Neural cell (in vitro differentiated cells): Measurements from ENCODE around the gene RCN1. TPM values are rescaled to one million over a fixed set of nuclear protein-coding genes. Genes with fewer than 3 reads are reported as not detected.

Experiments
- H2AFZ ChIP-seq: fragments of 200-600, 300-800 bp; sonication (generic), shearing (Covaris generic); 2 replicates; pipeline ENCODE4 v1.6.0; 2014; ENCODE audit warnings: low read depth, mild to moderate bottlenecking, antibody characterized with exemption, low read length, moderate library complexity
- H3F3A ChIP-seq: fragments of 200-600 bp; shearing (Covaris generic); 2 replicates; pipeline ENCODE4 v1.6.1; 2016; ENCODE audit warnings: mild to moderate bottlenecking, moderate library complexity, mixed read lengths, antibody characterized with exemption, low read length; ENCODE audit not compliant: insufficient read depth, poor library complexity, severe bottlenecking
- H3K27ac ChIP-seq: fragments of 200-600, 300-800 bp; sonication (generic), shearing (Covaris generic); 2 replicates; pipeline ENCODE4 v1.5.1; 2014; ENCODE audit warnings: mild to moderate bottlenecking, low read length, moderate library complexity
- H3K27me3 ChIP-seq: fragments of 300-800, 200-600 bp; sonication (generic), shearing (Covaris generic); 2 replicates; pipeline ENCODE4 v1.6.0; 2014; ENCODE audit warnings: mild to moderate bottlenecking, low read depth, low read length, moderate library complexity; ENCODE audit not compliant: insufficient read depth
- H3K36me3 ChIP-seq: fragments of 300-800, 200-600 bp; sonication (generic), shearing (Covaris generic); 2 replicates; pipeline ENCODE4 v1.5.1; 2014; ENCODE audit warnings: mild to moderate bottlenecking, antibody characterized with exemption, low read length, moderate library complexity; ENCODE audit not compliant: insufficient read depth
- H3K4me2 ChIP-seq: fragments of 300-800, 200-600 bp; sonication (generic), shearing (Covaris generic); 2 replicates; pipeline ENCODE4 v1.6.0; 2014; ENCODE audit warnings: mild to moderate bottlenecking, low read length
- H3K4me3 ChIP-seq: fragments of 300-800, 200-600 bp; sonication (generic), shearing (Covaris generic); 2 replicates; pipeline ENCODE4 v1.5.1; 2014; ENCODE audit warnings: mild to moderate bottlenecking, low read length, moderate library complexity
- H3K79me2 ChIP-seq: fragments of 200-600 bp; shearing (Covaris generic); replicated peaks from 2 replicates; pipeline ENCODE4 v1.6.0; 2014; ENCODE audit warnings: mild to moderate bottlenecking, low read length, moderate library complexity; ENCODE audit not compliant: insufficient read depth
- H3K9ac ChIP-seq: fragments of 300-800, 200-600 bp; sonication (generic), shearing (Covaris generic); 2 replicates; pipeline ENCODE4 v1.6.1; 2016; ENCODE audit warnings: mild to moderate bottlenecking, low read length, mixed read lengths
- H3K9me2 ChIP-seq: fragments of 200-600 bp; shearing (Covaris generic); 2 replicates; pipeline ENCODE4 v1.6.1; 2016; ENCODE audit warnings: mild to moderate bottlenecking, low read length, mixed read lengths; ENCODE audit not compliant: insufficient read depth
- H3K9me3 ChIP-seq: fragments of 200-600, 300-800 bp; sonication (generic), shearing (Covaris generic); 2 replicates; pipeline ENCODE4 v1.6.1; 2016; ENCODE audit warnings: mild to moderate bottlenecking, mixed run types, low read length, moderate library complexity, mixed read lengths
- H4K20me1 ChIP-seq: fragments of 200-600 bp; shearing (Covaris generic); 2 replicates; pipeline ENCODE4 v1.6.1; 2016; ENCODE audit warnings: mild to moderate bottlenecking, mixed run types; ENCODE audit not compliant: insufficient read depth
- EP300 ChIP-seq: fragments of 450-650 bp; conservative IDR thresholded peaks from 2 replicates; pipeline ENCODE4 v1.6.1; 2014; ENCODE audit warnings: antibody characterized with exemption, mild to moderate bottlenecking, moderate library complexity; ENCODE audit not compliant: poor library complexity, severe bottlenecking
- EZH2 ChIP-seq: fragments of 200-600, 300-800 bp; shearing (Covaris generic), sonication (generic); IDR thresholded peaks from 2 replicates; pipeline ENCODE4 v1.6.1; 2014; ENCODE audit warnings: antibody characterized with exemption, low read length, borderline replicate concordance, mild to moderate bottlenecking; ENCODE audit not compliant: insufficient read depth, poor library complexity, severe bottlenecking
- MXI1 ChIP-seq: fragments of 450-650 bp; conservative IDR thresholded peaks from 2 replicates; pipeline ENCODE4 v1.6.1; 2014; ENCODE audit warnings: antibody characterized with exemption, mild to moderate bottlenecking; ENCODE audit not compliant: poor library complexity, severe bottlenecking
- POLR2AphosphoS5 ChIP-seq: IDR thresholded peaks from 2 replicates; pipeline ENCODE4 v1.6.1; 2012
- RAD21 ChIP-seq: fragments of 450-650 bp; conservative IDR thresholded peaks from 2 replicates; pipeline ENCODE4 v1.6.1; 2014; ENCODE audit warnings: antibody characterized with exemption, mild to moderate bottlenecking, moderate library complexity
- REST ChIP-seq: IDR thresholded peaks from 2 replicates; pipeline ENCODE4 v1.6.1; 2012; ENCODE audit warnings: borderline replicate concordance
- SMC3 ChIP-seq: fragments of 450-650 bp; conservative IDR thresholded peaks from 2 replicates; pipeline ENCODE4 v1.6.1; 2014; ENCODE audit warnings: antibody characterized with exemption, mild to moderate bottlenecking, moderate library complexity; ENCODE audit not compliant: poor library complexity
- TAF1 ChIP-seq: IDR thresholded peaks from 2 replicates; pipeline ENCODE4 v1.6.1; 2012; ENCODE audit warnings: low read depth
- polyA plus RNA-seq: library from polyadenylated mRNA; depleted of rRNA; stranded (reverse); fragments of >200 nt; gene quantifications from 2 replicates; pipeline ENCODE4 v1.2.3, GENCODE V29; 2014
- TF ChIP-seq, protein P1 (sequence below): fragments of 450-650 bp; IDR thresholded peaks from 2 replicates; pipeline ENCODE4 v1.5.1; 2014; ENCODE audit warnings: antibody characterized with exemption, mild to moderate bottlenecking, moderate library complexity; ENCODE audit not compliant: poor library complexity, severe bottlenecking

RCN1 gene
- polyA plus RNA-seq, 1 donor from 2014 or later = 66.7 TPM

DNA sequence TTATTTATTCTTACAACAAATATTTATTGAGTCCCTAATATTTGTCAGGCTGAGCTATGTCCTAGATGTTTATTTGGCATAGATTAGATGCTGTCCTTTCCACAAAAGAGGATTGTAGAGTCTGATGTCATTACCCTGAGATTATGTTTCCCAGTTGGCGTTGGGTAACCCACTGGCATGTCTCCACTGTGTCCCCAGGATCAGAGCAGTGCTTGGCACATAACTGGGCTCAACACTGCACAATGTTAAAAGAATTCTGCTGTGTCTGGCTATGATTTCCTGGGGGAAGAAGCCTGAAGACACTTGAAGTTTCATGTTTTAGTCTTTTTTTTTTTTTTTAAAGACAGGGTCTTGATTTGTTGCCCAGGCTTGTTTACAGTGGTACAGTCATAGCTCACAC, 4.0 kb downstream of the RCN1 start:
- H3K27ac ChIP-seq = no peak overlapping the region
- H3K4me2 ChIP-seq = no peak overlapping the region
- no peak overlapping the region for H2AFZ ChIP-seq
- H3K79me2 ChIP-seq = peaks cover 44% of the 10 kb centered on the region
- no peaks in the 10 kb centered on the region for H3K27me3 ChIP-seq
- no peaks in the 10 kb centered on the region for H4K20me1 ChIP-seq
- H3K9me3 ChIP-seq = no peaks in the 10 kb centered on the region
- H3K9me2 ChIP-seq = no peaks in the 10 kb centered on the region
- TF ChIP-seq EZH2 (no peak), RAD21 (no peak)
- no peaks in the 10 kb centered on the region for H3F3A ChIP-seq
- H3K4me3 ChIP-seq = no peak overlapping the region
- H3K36me3 ChIP-seq = peaks cover 4% of the 10 kb centered on the region
- H3K9ac ChIP-seq = no peak overlapping the region

DNA sequence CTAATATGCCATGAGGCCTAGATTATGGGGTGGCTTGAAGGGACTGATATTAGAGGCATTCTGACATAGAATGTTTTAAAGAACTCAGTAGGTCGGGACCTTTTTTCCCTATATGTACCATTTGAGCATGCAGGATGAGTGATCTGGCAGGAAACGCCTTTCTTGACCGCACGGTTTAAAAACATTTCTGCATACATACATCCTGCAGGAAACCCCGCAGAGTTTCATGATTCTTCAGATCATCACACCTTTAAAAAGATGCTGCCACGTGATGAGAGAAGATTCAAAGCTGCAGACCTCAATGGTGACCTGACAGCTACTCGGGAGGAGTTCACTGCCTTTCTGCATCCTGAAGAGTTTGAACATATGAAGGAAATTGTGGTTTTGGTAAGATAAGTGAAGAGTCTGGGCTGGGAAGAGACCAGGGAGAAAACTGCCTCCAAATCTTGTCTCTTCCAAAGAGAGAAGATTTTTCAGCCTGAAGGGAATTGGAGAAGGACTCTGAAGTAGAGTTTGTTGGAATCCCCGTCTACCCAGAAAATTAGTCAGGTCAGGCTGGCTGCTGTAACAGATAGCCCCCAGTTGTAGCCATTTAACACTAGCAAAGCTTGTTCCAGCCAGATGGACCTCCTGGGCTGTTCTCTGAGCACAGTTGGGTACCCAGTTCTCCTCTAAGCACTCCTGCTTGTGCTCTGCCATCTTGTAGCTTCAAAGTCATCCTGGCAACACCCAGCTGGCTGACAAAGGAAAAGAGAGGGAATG, 7.4 kb downstream of the RCN1 start:
- H3K9me2 ChIP-seq = no peaks in the 10 kb centered on the region
- H3K27ac ChIP-seq = no peak overlapping the region
- H3K9me3 ChIP-seq = no peaks in the 10 kb centered on the region
- H2AFZ ChIP-seq = no peak overlapping the region
- H4K20me1 ChIP-seq = no peaks in the 10 kb centered on the region
- TF ChIP-seq MXI1 (no peak), REST (no peak), RAD21 (no peak), POLR2AphosphoS5 (no peak), SMC3 (no peak), TAF1 (no peak), EZH2 (no peak), EP300 (no peak)
- TF ChIP-seq, protein P1, sequence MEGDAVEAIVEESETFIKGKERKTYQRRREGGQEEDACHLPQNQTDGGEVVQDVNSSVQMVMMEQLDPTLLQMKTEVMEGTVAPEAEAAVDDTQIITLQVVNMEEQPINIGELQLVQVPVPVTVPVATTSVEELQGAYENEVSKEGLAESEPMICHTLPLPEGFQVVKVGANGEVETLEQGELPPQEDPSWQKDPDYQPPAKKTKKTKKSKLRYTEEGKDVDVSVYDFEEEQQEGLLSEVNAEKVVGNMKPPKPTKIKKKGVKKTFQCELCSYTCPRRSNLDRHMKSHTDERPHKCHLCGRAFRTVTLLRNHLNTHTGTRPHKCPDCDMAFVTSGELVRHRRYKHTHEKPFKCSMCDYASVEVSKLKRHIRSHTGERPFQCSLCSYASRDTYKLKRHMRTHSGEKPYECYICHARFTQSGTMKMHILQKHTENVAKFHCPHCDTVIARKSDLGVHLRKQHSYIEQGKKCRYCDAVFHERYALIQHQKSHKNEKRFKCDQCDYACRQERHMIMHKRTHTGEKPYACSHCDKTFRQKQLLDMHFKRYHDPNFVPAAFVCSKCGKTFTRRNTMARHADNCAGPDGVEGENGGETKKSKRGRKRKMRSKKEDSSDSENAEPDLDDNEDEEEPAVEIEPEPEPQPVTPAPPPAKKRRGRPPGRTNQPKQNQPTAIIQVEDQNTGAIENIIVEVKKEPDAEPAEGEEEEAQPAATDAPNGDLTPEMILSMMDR = no peak
- no peak overlapping the region for H3K9ac ChIP-seq
- no peaks in the 10 kb centered on the region for H3F3A ChIP-seq
- peaks cover 4% of the 10 kb centered on the region for H3K36me3 ChIP-seq
- no peak overlapping the region for H3K4me2 ChIP-seq
- H3K4me3 ChIP-seq = no peak overlapping the region
- H3K79me2 ChIP-seq = peaks cover 26% of the 10 kb centered on the region
- no peaks in the 10 kb centered on the region for H3K27me3 ChIP-seq
